HEK293 (cell line): ENCODE results near the gene PSMD8.
"Not testable (repeated sequence)": the region's sequence is repeated elsewhere in the genome, so short reads cannot be mapped to it uniquely, and the experiment has no call there.

ENCODE experiments used
- CTCF ChIA-PET: fragments of 350-600 bp; formaldehyde crosslinking; extraction: SDS; loops from one replicate; lab custom pipeline; 2021; ENCODE audit warnings: antibody characterized with exemption; lab: Yijun Ruan, JAX
- POLR2A ChIA-PET: fragments of 300-600 bp; formaldehyde crosslinking; extraction: SDS; loops from one replicate; lab custom pipeline; 2020; ENCODE audit warnings: antibody characterized with exemption, inconsistent platforms; lab: Yijun Ruan, JAX
- H3K27ac ChIP-seq: fragments of 200-500 bp; sonication (Bioruptor generic); 2 replicates; pipeline ENCODE4 v1.5.1; 2014; ENCODE audit warnings: low read depth, low read length, control low read depth, inconsistent platforms; ENCODE audit errors: extremely low read depth
- H3K36me3 ChIP-seq, 2 experiments: fragments of 200-500 bp in 1 of 2; sonication (Bioruptor generic) in 1 of 2; 1 replicate in 1 of 2; 2 replicates in 1 of 2; pipeline ENCODE4 v1.5.1; 2014 to 2017; ENCODE audit warnings: inconsistent platforms in 2 of 2, low read length in 2 of 2; ENCODE audit not compliant: control insufficient read depth in 2 of 2, insufficient read depth in 1 of 2
- H3K4me1 ChIP-seq: fragments of 200-500 bp; sonication (Bioruptor generic); 2 replicates; pipeline ENCODE4 v1.5.1; 2014; ENCODE audit warnings: mild to moderate bottlenecking, low read length, inconsistent platforms; ENCODE audit not compliant: control insufficient read depth, insufficient read depth
- H3K4me3 ChIP-seq: 2 replicates; pipeline ENCODE4 v1.5.1; 2011; ENCODE audit warnings: low read depth, mild to moderate bottlenecking, control low read depth, low read length, moderate library complexity
- H3K9me3 ChIP-seq: fragments of 200-500 bp; sonication (Bioruptor generic); 2 replicates; pipeline ENCODE4 v1.5.1; 2014; ENCODE audit warnings: low read depth, low read length, inconsistent platforms; ENCODE audit not compliant: control insufficient read depth, insufficient read depth
- GLIS1 ChIP-seq: fragments of 450-650 bp; formaldehyde crosslinking; IDR thresholded peaks from 2 replicates; pipeline ENCODE4 v1.5.1; 2016; ENCODE audit warnings: missing biosample characterization, missing genetic modification characterization
- GLIS2 ChIP-seq: fragments of 450-650 bp; formaldehyde crosslinking; IDR thresholded peaks from 2 replicates; pipeline ENCODE4 v1.5.1; 2016; ENCODE audit warnings: missing biosample characterization, missing genetic modification characterization
- MZF1 ChIP-seq: fragments of 450-650 bp; formaldehyde crosslinking; IDR thresholded peaks from 2 replicates; pipeline ENCODE4 v1.5.1; 2017; ENCODE audit warnings: missing biosample characterization, missing genetic modification characterization, borderline replicate concordance
- SCRT2 ChIP-seq: fragments of 450-650 bp; formaldehyde crosslinking; IDR thresholded peaks from 2 replicates; pipeline ENCODE4 v1.5.1; 2016; ENCODE audit warnings: missing biosample characterization, missing genetic modification characterization
- ZNF121 ChIP-seq: fragments of 450-650 bp; formaldehyde crosslinking; IDR thresholded peaks from 2 replicates; pipeline ENCODE4 v1.5.1; 2016; ENCODE audit warnings: missing biosample characterization, missing genetic modification characterization
- ZNF184 ChIP-seq: fragments of 450-650 bp; IDR thresholded peaks from 2 replicates; pipeline ENCODE4 v1.5.1; 2018; ENCODE audit warnings: missing biosample characterization, mild to moderate bottlenecking, missing genetic modification characterization
- ZNF221 ChIP-seq: fragments of 450-650 bp; formaldehyde crosslinking; IDR thresholded peaks from 2 replicates; pipeline ENCODE4 v1.5.1; 2017; ENCODE audit warnings: missing biosample characterization, missing genetic modification characterization, borderline replicate concordance
- ZNF311 ChIP-seq: fragments of 450-650 bp; formaldehyde crosslinking; IDR thresholded peaks from 2 replicates; pipeline ENCODE4 v1.5.1; 2017; ENCODE audit warnings: missing biosample characterization, missing genetic modification characterization, borderline replicate concordance
- ZNF350 ChIP-seq: fragments of 450-650 bp; formaldehyde crosslinking; IDR thresholded peaks from 2 replicates; pipeline ENCODE4 v1.5.0; 2017; ENCODE audit warnings: missing biosample characterization, mild to moderate bottlenecking, missing genetic modification characterization
- ZNF600 ChIP-seq: fragments of 450-650 bp; formaldehyde crosslinking; IDR thresholded peaks from 2 replicates; pipeline ENCODE4 v1.5.1; 2016; ENCODE audit warnings: missing biosample characterization, missing genetic modification characterization
- ZNF707 ChIP-seq: fragments of 450-650 bp; formaldehyde crosslinking; IDR thresholded peaks from 2 replicates; pipeline ENCODE4 v1.5.1; 2016; ENCODE audit warnings: missing biosample characterization, missing genetic modification characterization
- ZXDB ChIP-seq: fragments of 450-650 bp; formaldehyde crosslinking; IDR thresholded peaks from 2 replicates; pipeline ENCODE4 v1.5.1; 2016; ENCODE audit warnings: missing biosample characterization, missing genetic modification characterization
- TF ChIP-seq, protein P1 (sequence below): fragments of 450-650 bp; formaldehyde crosslinking; IDR thresholded peaks from 2 replicates; pipeline ENCODE4 v1.5.1; 2017; ENCODE audit warnings: missing biosample characterization, missing genetic modification characterization
- TF ChIP-seq, protein P2 (sequence below): fragments of 450-650 bp; formaldehyde crosslinking; IDR thresholded peaks from 2 replicates; pipeline ENCODE4 v1.5.1; 2016; ENCODE audit warnings: missing biosample characterization, missing genetic modification characterization

PSMD8 gene

DNA sequence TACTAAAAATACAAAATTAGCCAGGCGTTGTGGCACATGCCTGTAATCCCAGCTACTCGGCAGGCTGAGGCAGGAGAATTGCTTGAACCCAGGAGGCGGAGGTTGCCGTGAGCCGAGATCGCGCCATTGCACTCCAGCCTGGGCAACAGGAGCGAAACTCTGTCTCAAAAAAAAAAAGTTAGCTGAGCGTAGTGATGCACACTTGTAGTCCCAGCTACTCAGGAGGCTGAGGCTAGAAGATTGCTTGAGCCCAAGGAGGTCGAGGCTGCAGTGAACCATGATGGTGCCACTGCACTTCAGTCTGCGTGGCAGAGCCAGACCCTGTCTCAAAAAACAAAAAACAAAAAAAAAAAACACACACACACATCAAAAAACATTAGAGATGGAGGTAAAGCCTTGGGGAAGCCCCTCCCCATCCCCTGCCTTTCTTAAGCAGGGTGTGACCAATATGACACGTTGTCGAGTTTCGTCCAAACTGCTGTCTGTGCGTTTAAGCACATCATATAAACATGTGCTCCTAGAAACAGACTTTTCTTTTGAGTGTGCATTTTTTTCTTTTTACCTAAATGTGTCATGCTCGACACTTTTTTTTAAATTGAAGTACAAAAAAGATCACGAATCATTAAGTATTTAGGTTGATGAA is 52.8 kb downstream of the PSMD8 start:
- TF ChIP-seq, protein P1, sequence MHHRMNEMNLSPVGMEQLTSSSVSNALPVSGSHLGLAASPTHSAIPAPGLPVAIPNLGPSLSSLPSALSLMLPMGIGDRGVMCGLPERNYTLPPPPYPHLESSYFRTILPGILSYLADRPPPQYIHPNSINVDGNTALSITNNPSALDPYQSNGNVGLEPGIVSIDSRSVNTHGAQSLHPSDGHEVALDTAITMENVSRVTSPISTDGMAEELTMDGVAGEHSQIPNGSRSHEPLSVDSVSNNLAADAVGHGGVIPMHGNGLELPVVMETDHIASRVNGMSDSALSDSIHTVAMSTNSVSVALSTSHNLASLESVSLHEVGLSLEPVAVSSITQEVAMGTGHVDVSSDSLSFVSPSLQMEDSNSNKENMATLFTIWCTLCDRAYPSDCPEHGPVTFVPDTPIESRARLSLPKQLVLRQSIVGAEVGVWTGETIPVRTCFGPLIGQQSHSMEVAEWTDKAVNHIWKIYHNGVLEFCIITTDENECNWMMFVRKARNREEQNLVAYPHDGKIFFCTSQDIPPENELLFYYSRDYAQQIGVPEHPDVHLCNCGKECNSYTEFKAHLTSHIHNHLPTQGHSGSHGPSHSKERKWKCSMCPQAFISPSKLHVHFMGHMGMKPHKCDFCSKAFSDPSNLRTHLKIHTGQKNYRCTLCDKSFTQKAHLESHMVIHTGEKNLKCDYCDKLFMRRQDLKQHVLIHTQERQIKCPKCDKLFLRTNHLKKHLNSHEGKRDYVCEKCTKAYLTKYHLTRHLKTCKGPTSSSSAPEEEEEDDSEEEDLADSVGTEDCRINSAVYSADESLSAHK (tag by site-specific recombination): peak; percentile 72
- H3K36me3 ChIP-seq, H3K4me3 ChIP-seq, POLR2A ChIA-PET, H3K9me3 ChIP-seq, H3K4me1 ChIP-seq, H3K27ac ChIP-seq: not testable (repeated sequence)
- CTCF ChIA-PET: interaction anchor here (0.6 to 1.1 kb wide), 4 partner anchors 24 to 647 kb away, joined by 3 to 6 read pairs (median 4); partner anchors contain the start of gene FAM98C

GRCh38 chr19:38429055-38429810 is 54.9 kb downstream of the PSMD8 start:
- CTCF ChIA-PET: interaction anchor here (0.8 kb wide), 1 partner anchor 27 kb away, joined by 3 read pairs; the partner anchor contains the start of gene FAM98C
- Histone ChIP-seq H3K27ac (no peak overlapping the region), H3K4me1 (peaks cover 2% of the 10 kb centered on the region; the same call in 1 of the 2 replicates), H3K36me3 (no peaks in the 10 kb centered on the region; a peak in 1 of 3 replicates), H3K4me3 (no peak overlapping the region), H3K9me3 (no peaks in the 10 kb centered on the region)
- POLR2A ChIA-PET: no interaction called here
- no peak for TF ChIP-seq GLIS2 (tag by site-specific recombination)
- TF ChIP-seq ZNF311 (tag by site-specific recombination): no peak
- TF ChIP-seq ZNF221 (tag by site-specific recombination): no peak
- TF ChIP-seq ZXDB: no peak
- TF ChIP-seq, protein P2, sequence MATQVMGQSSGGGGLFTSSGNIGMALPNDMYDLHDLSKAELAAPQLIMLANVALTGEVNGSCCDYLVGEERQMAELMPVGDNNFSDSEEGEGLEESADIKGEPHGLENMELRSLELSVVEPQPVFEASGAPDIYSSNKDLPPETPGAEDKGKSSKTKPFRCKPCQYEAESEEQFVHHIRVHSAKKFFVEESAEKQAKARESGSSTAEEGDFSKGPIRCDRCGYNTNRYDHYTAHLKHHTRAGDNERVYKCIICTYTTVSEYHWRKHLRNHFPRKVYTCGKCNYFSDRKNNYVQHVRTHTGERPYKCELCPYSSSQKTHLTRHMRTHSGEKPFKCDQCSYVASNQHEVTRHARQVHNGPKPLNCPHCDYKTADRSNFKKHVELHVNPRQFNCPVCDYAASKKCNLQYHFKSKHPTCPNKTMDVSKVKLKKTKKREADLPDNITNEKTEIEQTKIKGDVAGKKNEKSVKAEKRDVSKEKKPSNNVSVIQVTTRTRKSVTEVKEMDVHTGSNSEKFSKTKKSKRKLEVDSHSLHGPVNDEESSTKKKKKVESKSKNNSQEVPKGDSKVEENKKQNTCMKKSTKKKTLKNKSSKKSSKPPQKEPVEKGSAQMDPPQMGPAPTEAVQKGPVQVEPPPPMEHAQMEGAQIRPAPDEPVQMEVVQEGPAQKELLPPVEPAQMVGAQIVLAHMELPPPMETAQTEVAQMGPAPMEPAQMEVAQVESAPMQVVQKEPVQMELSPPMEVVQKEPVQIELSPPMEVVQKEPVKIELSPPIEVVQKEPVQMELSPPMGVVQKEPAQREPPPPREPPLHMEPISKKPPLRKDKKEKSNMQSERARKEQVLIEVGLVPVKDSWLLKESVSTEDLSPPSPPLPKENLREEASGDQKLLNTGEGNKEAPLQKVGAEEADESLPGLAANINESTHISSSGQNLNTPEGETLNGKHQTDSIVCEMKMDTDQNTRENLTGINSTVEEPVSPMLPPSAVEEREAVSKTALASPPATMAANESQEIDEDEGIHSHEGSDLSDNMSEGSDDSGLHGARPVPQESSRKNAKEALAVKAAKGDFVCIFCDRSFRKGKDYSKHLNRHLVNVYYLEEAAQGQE (tag by site-specific recombination): no peak
- no peak for TF ChIP-seq ZNF184
- TF ChIP-seq ZNF350: no peak
- TF ChIP-seq ZNF600 (tag by site-specific recombination): no peak
- TF ChIP-seq SCRT2: no peak
- no peak for TF ChIP-seq GLIS1
- no peak for TF ChIP-seq ZNF707

GRCh38 chr19:38429811-38430156 is 55.4 kb downstream of the PSMD8 start:
- H3K36me3 ChIP-seq: no peaks in the 10 kb centered on the region; a peak in 1 of 3 replicates
- TF ChIP-seq MZF1 (tag by site-specific recombination) (no peak), ZNF121 (peak; percentile 96)
- ChIA-PET CTCF (interaction anchor here (0.7 kb wide), 1 partner anchor 49 kb away, joined by 3 read pairs; no protein-coding TSS in a partner anchor), POLR2A (no interaction called here)
- no peak overlapping the region for H3K27ac ChIP-seq
- no peaks in the 10 kb centered on the region for H3K9me3 ChIP-seq
- peaks cover 8% of the 10 kb centered on the region for H3K4me1 ChIP-seq
- no peak overlapping the region for H3K4me3 ChIP-seq
